ENCODE measurements around the gene ANK2.

- TF ChIP-seq CTCF (IDR thresholded peaks at IDR 0.05) (no peak), POLR2A (IDR thresholded peaks at IDR 0.05) (no peak), POLR2AphosphoS5 (IDR thresholded peaks at IDR 0.05) (no peak)
These were observed 96.3 kb downstream of the ANK2 start for GRCh38 chr4:113145519-113146291.
